HG03354 (cell line): ENCODE data around the gene ANG.
"Not testable (repeated sequence)": the region's sequence is repeated elsewhere in the genome, so short reads cannot be mapped to it uniquely, and the experiment has no call there.

ENCODE experiments used
- ATAC-seq: cut with Tn5 transposase; IDR thresholded peaks from one replicate; pipeline ENCODE4 v1.9.1; 2021; ENCODE audit warnings: mild to moderate bottlenecking; ENCODE audit not compliant: unreplicated experiment, poor library complexity, severe bottlenecking

ANG gene

GRCh38 chr14:20688167-20688839 lies at the start of gene ANG:
ANG (plus strand) TSS chr14:20688764; CDS start chr14:20693565, 4,801 bp downstream.
- ATAC-seq = no peak

GRCh38 chr14:20641591-20641990 lies 47.0 kb upstream of the ANG start, which contains the start of gene OR6S1:
OR6S1 (minus strand) TSS chr14:20641691; CDS start chr14:20641691, 0 bp downstream.
- no peak for ATAC-seq

- ATAC-seq = no peak
These were observed 46.4 kb upstream of the ANG start for GRCh38 chr14:20642182-20642581.

- not testable (repeated sequence) for ATAC-seq
These were observed 45.8 kb upstream of the ANG start for GRCh38 chr14:20642755-20643154.

GRCh38 chr14:20644520-20644919 lies 44.0 kb upstream of the ANG start:
- no peak for ATAC-seq

- no peak for ATAC-seq
These were observed 43.1 kb upstream of the ANG start for GRCh38 chr14:20645481-20645880.

- peak; percentile 56 for ATAC-seq
These were observed 35.3 kb upstream of the ANG start for GRCh38 chr14:20652996-20653975.

GRCh38 chr14:20655851-20656250 lies 32.7 kb upstream of the ANG start:
- ATAC-seq = no peak

- ATAC-seq = no peak
These were observed 32.3 kb upstream of the ANG start for GRCh38 chr14:20656274-20656673.

- no peak for ATAC-seq
These were observed 31.1 kb upstream of the ANG start for GRCh38 chr14:20657216-20658211.

GRCh38 chr14:20658246-20658645 lies 30.3 kb upstream of the ANG start:
- no peak for ATAC-seq

GRCh38 chr14:20659336-20659735 lies 29.2 kb upstream of the ANG start:
- ATAC-seq = no peak

GRCh38 chr14:20659813-20660395 lies 28.7 kb upstream of the ANG start:
- no peak for ATAC-seq

GRCh38 chr14:20661197-20661596 lies 27.4 kb upstream of the ANG start:
- ATAC-seq = no peak

GRCh38 chr14:20662968-20663732 lies 25.4 kb upstream of the ANG start:
- ATAC-seq = peak; percentile 72

GRCh38 chr14:20666400-20666961 lies 22.1 kb upstream of the ANG start:
- not testable (repeated sequence) for ATAC-seq

- peak; percentile 65 for ATAC-seq
These were observed 20.6 kb upstream of the ANG start for GRCh38 chr14:20667957-20668356.

GRCh38 chr14:20668969-20669368 lies 19.6 kb upstream of the ANG start:
- no peak for ATAC-seq
